Cortex of kidney (tissue), 1 donor: Measurements from ENCODE around the gene PTGR2.
"Not testable (repeated sequence)": the region's sequence is repeated elsewhere in the genome, so short reads cannot be mapped to it uniquely, and the experiment has no call there.

Source experiments
- DNase-seq: peaks from one replicate; lab custom pipeline; 2025; lab: John Stamatoyannopoulos, UW

PTGR2 gene

GRCh38 chr14:73833034-73833433, 18.6 kb upstream of the PTGR2 start:
- DNase-seq, result no peak

- DNase-seq, result no peak
These were observed 17.9 kb upstream of the PTGR2 start for GRCh38 chr14:73833530-73834260.

GRCh38 chr14:73834261-73834625, 17.4 kb upstream of the PTGR2 start:
- no peak for DNase-seq

GRCh38 chr14:73838293-73839034, 13.2 kb upstream of the PTGR2 start:
- not testable (repeated sequence) for DNase-seq

GRCh38 chr14:73842201-73842600, 9.4 kb upstream of the PTGR2 start:
- DNase-seq, result no peak

GRCh38 chr14:73842851-73843250, 8.8 kb upstream of the PTGR2 start:
- DNase-seq, result no peak

GRCh38 chr14:73843296-73843695, 8.3 kb upstream of the PTGR2 start:
- DNase-seq, result no peak

GRCh38 chr14:73846947-73847346, 4.7 kb upstream of the PTGR2 start:
- DNase-seq, result no peak

- no peak for DNase-seq
These were observed 631 bp upstream of the PTGR2 start for GRCh38 chr14:73851000-73851399.

- no peak for DNase-seq
These were observed 7.5 kb downstream of the PTGR2 start for GRCh38 chr14:73859145-73859544.

GRCh38 chr14:73861073-73861472, 9.4 kb downstream of the PTGR2 start:
- no peak for DNase-seq

- DNase-seq, result no peak
These were observed 10.8 kb downstream of the PTGR2 start for GRCh38 chr14:73862480-73862879.

- no peak for DNase-seq
These were observed 11.6 kb downstream of the PTGR2 start for GRCh38 chr14:73863209-73863608.

GRCh38 chr14:73865534-73866113, 14.0 kb downstream of the PTGR2 start:
- DNase-seq, result no peak

GRCh38 chr14:73869754-73870153, 18.1 kb downstream of the PTGR2 start:
- not testable (repeated sequence) for DNase-seq

GRCh38 chr14:73870525-73871235, 19.0 kb downstream of the PTGR2 start:
- no peak for DNase-seq

GRCh38 chr14:73873660-73874059, 22.0 kb downstream of the PTGR2 start:
- DNase-seq, result no peak

GRCh38 chr14:73877790-73878189, 26.2 kb downstream of the PTGR2 start:
- DNase-seq, result no peak

GRCh38 chr14:73878436-73878835, 26.8 kb downstream of the PTGR2 start:
- DNase-seq, result no peak

GRCh38 chr14:73879027-73879426, 27.4 kb downstream of the PTGR2 start:
- no peak for DNase-seq

GRCh38 chr14:73884438-73885190, 33.0 kb downstream of the PTGR2 start:
- no peak for DNase-seq
